DMS153 treated with DMSO at 0.1 percent for 48 hours (cell line): ENCODE data around the gene TRAPPC6A.
"Not testable (repeated sequence)": the region's sequence is repeated elsewhere in the genome, so short reads cannot be mapped to it uniquely, and the experiment has no call there.

Source experiments
- DNase-seq: peaks from one replicate; lab custom pipeline; 2025; ENCODE audit not compliant: unreplicated experiment; lab: John Stamatoyannopoulos, UW

Gene TRAPPC6A

GRCh38 chr19:45133661-45134060 is 44.4 kb downstream of the TRAPPC6A start:
- DNase-seq = no peak

GRCh38 chr19:45130888-45131615 is 47.0 kb downstream of the TRAPPC6A start:
- peak; percentile 92 for DNase-seq

- DNase-seq = no peak
Measured at GRCh38 chr19:45130236-45130635, 47.8 kb downstream of the TRAPPC6A start.

- no peak for DNase-seq
Measured at GRCh38 chr19:45128806-45129205, 49.2 kb downstream of the TRAPPC6A start.

GRCh38 chr19:45128146-45128545 is 49.9 kb downstream of the TRAPPC6A start:
- DNase-seq = no peak

GRCh38 chr19:45126654-45127053 is 51.4 kb downstream of the TRAPPC6A start:
- DNase-seq = no peak

- DNase-seq = peak; percentile 24
Measured at GRCh38 chr19:45125975-45126493, 52.0 kb downstream of the TRAPPC6A start.

GRCh38 chr19:45125360-45125759 is 52.7 kb downstream of the TRAPPC6A start:
- DNase-seq = no peak

GRCh38 chr19:45124021-45124420 is 54.0 kb downstream of the TRAPPC6A start:
- DNase-seq = no peak

GRCh38 chr19:45123440-45123850 is 54.6 kb downstream of the TRAPPC6A start:
- no peak for DNase-seq

GRCh38 chr19:45122832-45123231 is 55.2 kb downstream of the TRAPPC6A start:
- no peak for DNase-seq

GRCh38 chr19:45121827-45122345 is 56.2 kb downstream of the TRAPPC6A start:
- DNase-seq = no peak

- DNase-seq = no peak
Measured at GRCh38 chr19:45119582-45119981, 58.5 kb downstream of the TRAPPC6A start.

GRCh38 chr19:45118591-45119355 is 59.3 kb downstream of the TRAPPC6A start:
- DNase-seq = not testable (repeated sequence)

- DNase-seq = no peak
Measured at GRCh38 chr19:45118106-45118505, 59.9 kb downstream of the TRAPPC6A start.

- DNase-seq = no peak
Measured at GRCh38 chr19:45117671-45118070, 60.4 kb downstream of the TRAPPC6A start.

GRCh38 chr19:45117167-45117594 is 60.9 kb downstream of the TRAPPC6A start:
- peak; percentile 45 for DNase-seq

- peak; percentile 60 for DNase-seq
Measured at GRCh38 chr19:45115809-45116615, 62.0 kb downstream of the TRAPPC6A start.

- no peak for DNase-seq
Measured at GRCh38 chr19:45114116-45114515, 63.9 kb downstream of the TRAPPC6A start.

- peak; percentile 91 for DNase-seq
Measured at GRCh38 chr19:45113628-45114027, 64.4 kb downstream of the TRAPPC6A start.
